Panc1 (cell line): ENCODE results near the gene PEX10. TPM values are rescaled to one million over a fixed set of nuclear protein-coding genes. Genes with fewer than 3 reads are reported as not detected.

Source experiments
- ATAC-seq: fragments of 200-7000 bp; cut with Tn5 transposase; 2 replicates; pipeline ENCODE4 v1.9.1; 2020; ENCODE audit warnings: mild to moderate bottlenecking, moderate library complexity
- BruUV-seq: library from RNA; stranded (reverse); fragments of 400-500 nt; replicated peaks from 2 replicates; lab custom pipeline; 2021; lab: Mats Ljungman, UMichigan
- CTCF ChIA-PET: fragments of 300-600 bp; sonication (Branson Sonifier 250); formaldehyde crosslinking; loops from one replicate; lab custom pipeline; 2022; ENCODE audit warnings: antibody characterized with exemption; lab: Charles Lee
- POLR2A ChIA-PET: fragments of 300-600 bp; sonication (Branson Sonifier 250); formaldehyde crosslinking; loops from one replicate; lab custom pipeline; 2022; ENCODE audit warnings: antibody characterized with exemption; lab: Charles Lee
- DNase-seq: peaks from one replicate; pipeline ENCODE4 v3.0.0-alpha.2; 2010; ENCODE audit warnings: low read depth, low spot score
- H3K27ac ChIP-seq: 2 replicates; pipeline ENCODE4 v1.5.1; 2011; ENCODE audit warnings: mild to moderate bottlenecking, low read length, inconsistent platforms
- H3K27me3 ChIP-seq: fragments of 200-500 bp; sonication (Bioruptor generic); 2 replicates; pipeline ENCODE4 v1.6.0; 2014; ENCODE audit warnings: low read length, inconsistent platforms; ENCODE audit not compliant: control insufficient read depth, insufficient read depth
- H3K36me3 ChIP-seq: fragments of 200-500 bp; sonication (Bioruptor generic); 2 replicates; pipeline ENCODE4 v1.5.1; 2014; ENCODE audit warnings: inconsistent platforms, mild to moderate bottlenecking, low read length, moderate library complexity; ENCODE audit not compliant: control insufficient read depth, insufficient read depth
- H3K4me1 ChIP-seq: 2 replicates; pipeline ENCODE4 v1.5.1; 2011; ENCODE audit warnings: inconsistent platforms, mild to moderate bottlenecking, low read length, moderate library complexity; ENCODE audit not compliant: control insufficient read depth, insufficient read depth
- H3K4me3 ChIP-seq, 2 experiments: 2 replicates each; pipeline ENCODE4 v1.5.1; 2011 to 2012; ENCODE audit warnings: low read depth in 2 of 2, low read length in 2 of 2, mild to moderate bottlenecking in 2 of 2, inconsistent platforms in 1 of 2, moderate library complexity in 1 of 2
- H3K9me3 ChIP-seq: fragments of 200-500 bp; sonication (Bioruptor generic); 2 replicates; pipeline ENCODE4 v1.5.1; 2014; ENCODE audit warnings: low read depth, mild to moderate bottlenecking, inconsistent platforms, low read length, moderate library complexity; ENCODE audit not compliant: control insufficient read depth, insufficient read depth
- CTCF ChIP-seq: fragments of 450-650 bp; IDR thresholded peaks from 2 replicates; pipeline ENCODE4 v1.5.1; 2017; ENCODE audit warnings: mild to moderate bottlenecking
- POLR2AphosphoS5 ChIP-seq: IDR thresholded peaks from 2 replicates; pipeline ENCODE4 v1.6.1; 2012; ENCODE audit warnings: mild to moderate bottlenecking, low read depth, low read length, moderate library complexity
- REST ChIP-seq, 2 experiments: IDR thresholded peaks; 2 replicates each; pipeline ENCODE4 v1.6.1; 2011 to 2012; ENCODE audit warnings: low read depth in 2 of 2, control low read depth in 1 of 2, low read length in 1 of 2, mild to moderate bottlenecking in 1 of 2, moderate library complexity in 1 of 2; ENCODE audit not compliant: insufficient read depth in 1 of 2
- SIN3A ChIP-seq: IDR thresholded peaks from 2 replicates; pipeline ENCODE4 v1.6.1; 2012; ENCODE audit warnings: low read depth, mild to moderate bottlenecking, low read length, moderate library complexity, borderline replicate concordance; ENCODE audit not compliant: insufficient read depth
- TCF7L2 ChIP-seq: IDR thresholded peaks from 2 replicates; pipeline ENCODE4 v1.6.1; 2011; ENCODE audit warnings: mild to moderate bottlenecking, low read depth, low read length, inconsistent platforms
- in situ Hi-C: cut with HindIII; loops from 2 replicates; pipeline ENCODE4 v1.10.0; 2016; ENCODE audit warnings: low sequenced_read_pairs, low pct_unique_long_range_greater_than_20kb
- intact Hi-C: fragments of 100-400 bp; cut with micrococcal nuclease; formaldehyde crosslinking; loops from one replicate; pipeline ENCODE4 v1.10.0; 2022; ENCODE audit not compliant: unreplicated experiment
- total RNA-seq: library from RNA; stranded (reverse); gene quantifications from one replicate; pipeline ENCODE4 v1.2.1, GENCODE V29; 2021; ENCODE audit not compliant: unreplicated experiment

The PEX10 gene
- total RNA-seq, 1 experiment from 2014 or later = 49.8 TPM

- DNase-seq (no peak), ATAC-seq (0 out of 2 replicates have a peak, but pooled peaks have one; percentile 46)
- Histone ChIP-seq H3K27ac (no peak overlapping the region), H3K27me3 (no peaks in the 10 kb centered on the region), H3K4me3 (no peak overlapping the region), H3K4me1 (peaks cover 16% of the 10 kb centered on the region), H3K9me3 (no peaks in the 10 kb centered on the region), H3K36me3 (no peaks in the 10 kb centered on the region)
- ChIA-PET CTCF (no interaction called here), POLR2A (no interaction called here)
- intact Hi-C loops = no loop called here
- BruUV-seq = no TSS peak
- TF ChIP-seq REST (IDR thresholded peaks at IDR 0.05; ENCODE audit: insufficient read depth in 1 of 2, low read depth in 2 of 2, low read length in 1 of 2) = no peak
- no peak for TF ChIP-seq POLR2AphosphoS5
- no peak for TF ChIP-seq TCF7L2
- TF ChIP-seq SIN3A = no peak
- no peak for TF ChIP-seq CTCF
- in situ Hi-C loops = no loop called here
These were observed 38.7 kb downstream of the PEX10 start for GRCh38 chr1:2373551-2374251.

DNA sequence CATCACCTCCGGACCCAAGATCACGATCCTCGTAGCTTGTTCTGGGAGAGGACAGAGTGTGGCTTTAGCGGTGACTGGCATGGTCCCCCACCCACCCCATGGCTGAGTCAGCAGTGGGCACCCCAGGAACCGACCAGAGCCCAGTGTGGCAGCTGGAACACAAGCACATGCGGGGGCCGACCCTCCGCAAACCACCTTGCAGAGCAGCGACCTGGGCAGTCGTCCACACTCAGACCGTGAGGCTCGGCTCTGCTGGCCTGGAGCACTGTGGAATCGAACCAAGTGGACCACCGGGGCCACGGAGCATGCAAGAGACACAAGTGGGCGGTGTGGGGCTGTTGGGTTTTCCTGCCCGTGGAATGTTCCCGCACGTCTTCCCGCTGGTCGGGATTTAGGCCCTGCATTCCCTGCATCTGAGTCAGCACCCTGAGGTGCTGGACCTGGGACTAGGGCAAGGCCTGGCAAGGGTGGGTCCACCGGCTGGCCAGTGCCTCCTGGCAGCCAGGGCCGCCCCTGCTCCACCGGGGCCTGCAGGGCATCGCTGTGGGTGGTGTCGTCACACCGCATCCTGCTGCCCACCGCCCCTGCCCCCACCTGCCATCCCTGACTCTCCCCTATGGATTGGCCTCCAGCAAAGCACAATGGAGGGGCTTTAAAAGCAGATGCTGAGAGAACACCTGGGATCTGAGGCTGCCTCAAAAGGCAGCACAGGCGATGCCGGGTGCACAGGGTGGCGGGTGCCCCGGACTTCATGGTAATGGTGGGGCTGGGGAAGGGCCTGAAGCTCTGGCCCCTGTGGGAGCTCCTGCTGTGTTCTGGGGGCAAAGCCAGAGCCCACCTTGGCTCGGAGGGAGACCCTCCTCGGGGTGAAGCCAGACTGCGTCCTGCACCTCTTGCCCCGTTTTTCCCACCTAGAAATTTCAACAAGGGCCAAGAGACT, 39.5 kb downstream of the PEX10 start:
- in situ Hi-C loops (no loop called here), intact Hi-C loops (no loop called here)
- H3K4me3 ChIP-seq = no peak overlapping the region
- peaks cover 16% of the 10 kb centered on the region for H3K4me1 ChIP-seq
- no TSS peak for BruUV-seq
- no peak overlapping the region for H3K27ac ChIP-seq
- ATAC-seq (peak; percentile 32; the same call in 1 of the 2 replicates), DNase-seq (no peak)
- TF ChIP-seq CTCF (no peak), TCF7L2 (no peak), SIN3A (no peak), POLR2AphosphoS5 (no peak), REST (IDR thresholded peaks at IDR 0.05; ENCODE audit: insufficient read depth in 1 of 2, low read depth in 2 of 2, low read length in 1 of 2) (no peak)
- H3K36me3 ChIP-seq = no peaks in the 10 kb centered on the region
- ChIA-PET CTCF (no interaction called here), POLR2A (no interaction called here)
- H3K9me3 ChIP-seq = no peaks in the 10 kb centered on the region
- H3K27me3 ChIP-seq = no peaks in the 10 kb centered on the region
